Peyer's patch (tissue), 4 donors: Measurements from ENCODE around the gene RBM20. TPM values are rescaled to one million over a fixed set of nuclear protein-coding genes. Genes with fewer than 3 reads are reported as not detected.

Experiments used
- DNase-seq, 3 donors: peaks; one replicate each; pipeline ENCODE4 v3.0.0-alpha.2; 2017 to 2019
- H3K27ac ChIP-seq, 4 donors: fragments of 200-600 bp; sonication (generic); one replicate each; pipeline ENCODE4 v1.5.1; 2016 to 2019
- H3K27me3 ChIP-seq, 2 donors: fragments of 200-600 bp; sonication (generic); one replicate each; pipeline ENCODE4 v1.5.1; 2019
- H3K36me3 ChIP-seq, 3 donors: fragments of 200-600 bp; sonication (generic); one replicate each; pipeline ENCODE4 v1.5.1; 2016 to 2019
- H3K4me1 ChIP-seq, 4 donors: fragments of 200-600 bp; sonication (generic); one replicate each; pipeline ENCODE4 v1.5.1; 2016 to 2019
- H3K4me3 ChIP-seq, 4 donors: fragments of 200-600 bp; sonication (generic); 1 replicate in 3 of 4; 2 replicates in 1 of 4; pipeline ENCODE4 v1.5.1; 2016 to 2019; ENCODE audit warnings: mild to moderate bottlenecking in 1 of 4
- H3K9me3 ChIP-seq, 4 donors: fragments of 200-600 bp; sonication (generic); one replicate each; pipeline ENCODE4 v1.5.1; 2016 to 2019; ENCODE audit warnings: mild to moderate bottlenecking in 1 of 4
- POLR2A ChIP-seq, 2 donors: fragments of 450-650 bp; IDR thresholded peaks; one replicate each; pipeline ENCODE4 v1.5.1; 2017; ENCODE audit warnings: antibody characterized with exemption in 2 of 2, mild to moderate bottlenecking in 2 of 2, moderate library complexity in 2 of 2
- total RNA-seq, 4 donors: library from RNA; depleted of rRNA; stranded (reverse); fragments of >200 nt; gene quantifications; one replicate each; pipeline ENCODE4 v1.1.0, GENCODE V29; 2016
- TF ChIP-seq, protein P1 (sequence below), 6 experiments: fragments of 450-650 bp in 4 of 6; fragments of 200-600 bp in 2 of 6; sonication (generic) in 1 of 6; IDR thresholded peaks; one replicate each; pipeline ENCODE4 v1.5.1; 2017 to 2019; ENCODE audit warnings: antibody characterized with exemption in 6 of 6, mild to moderate bottlenecking in 3 of 6, moderate library complexity in 1 of 6

Gene RBM20
- total RNA-seq, 4 donors from 2014 or later: 0.80 to 4.1 (median 1.2) TPM

DNA sequence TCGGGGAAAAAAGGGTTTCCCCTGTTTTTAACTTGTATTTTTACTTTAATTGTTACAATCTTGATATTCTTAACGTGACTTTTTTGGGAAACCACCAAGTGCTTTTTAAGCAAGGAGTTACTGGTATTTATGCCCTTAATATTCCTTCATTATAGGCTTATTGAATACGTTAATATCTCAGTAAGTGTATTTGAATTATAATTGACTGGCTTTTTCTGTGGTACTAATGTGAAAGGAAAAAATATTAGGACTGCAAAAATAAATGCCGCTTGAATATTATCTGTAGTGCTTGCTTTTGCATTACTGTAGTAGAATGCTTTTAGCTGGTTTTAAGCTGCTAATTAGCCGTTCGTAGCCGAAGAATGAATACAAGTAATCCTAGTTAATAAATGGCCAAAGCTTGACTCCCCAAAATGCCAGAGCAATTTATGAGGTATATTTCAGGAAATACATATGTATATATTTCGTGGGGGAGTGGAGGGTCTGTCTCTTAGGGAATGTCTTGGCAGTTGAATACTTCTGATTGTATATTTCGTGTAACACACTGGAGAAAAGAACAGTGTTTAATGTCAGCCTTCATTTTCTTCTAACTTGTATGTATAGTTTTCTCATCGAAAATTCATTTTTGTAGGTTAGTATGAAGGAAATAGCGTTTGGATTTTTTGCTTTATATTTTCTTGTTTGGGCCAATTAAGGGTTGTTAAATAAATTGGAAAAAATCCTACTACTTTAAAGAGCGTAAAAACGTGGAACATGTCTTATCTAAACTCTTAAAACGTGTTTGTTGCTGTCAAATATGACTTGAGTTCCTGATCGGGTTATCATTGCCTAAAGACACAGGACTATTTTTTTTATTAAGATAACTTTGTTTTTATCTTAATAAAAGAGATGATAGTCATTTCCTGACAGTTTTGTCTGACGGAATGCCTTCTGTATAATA, 229.1 kb downstream of the RBM20 start:
- TF ChIP-seq POLR2A (IDR thresholded peaks at IDR 0.05): peak; percentile 14 to 34
- TF ChIP-seq, protein P1, sequence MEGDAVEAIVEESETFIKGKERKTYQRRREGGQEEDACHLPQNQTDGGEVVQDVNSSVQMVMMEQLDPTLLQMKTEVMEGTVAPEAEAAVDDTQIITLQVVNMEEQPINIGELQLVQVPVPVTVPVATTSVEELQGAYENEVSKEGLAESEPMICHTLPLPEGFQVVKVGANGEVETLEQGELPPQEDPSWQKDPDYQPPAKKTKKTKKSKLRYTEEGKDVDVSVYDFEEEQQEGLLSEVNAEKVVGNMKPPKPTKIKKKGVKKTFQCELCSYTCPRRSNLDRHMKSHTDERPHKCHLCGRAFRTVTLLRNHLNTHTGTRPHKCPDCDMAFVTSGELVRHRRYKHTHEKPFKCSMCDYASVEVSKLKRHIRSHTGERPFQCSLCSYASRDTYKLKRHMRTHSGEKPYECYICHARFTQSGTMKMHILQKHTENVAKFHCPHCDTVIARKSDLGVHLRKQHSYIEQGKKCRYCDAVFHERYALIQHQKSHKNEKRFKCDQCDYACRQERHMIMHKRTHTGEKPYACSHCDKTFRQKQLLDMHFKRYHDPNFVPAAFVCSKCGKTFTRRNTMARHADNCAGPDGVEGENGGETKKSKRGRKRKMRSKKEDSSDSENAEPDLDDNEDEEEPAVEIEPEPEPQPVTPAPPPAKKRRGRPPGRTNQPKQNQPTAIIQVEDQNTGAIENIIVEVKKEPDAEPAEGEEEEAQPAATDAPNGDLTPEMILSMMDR (IDR thresholded peaks at IDR 0.05): no peak
- Histone ChIP-seq H3K9me3 (no peaks in the 10 kb centered on the region), H3K4me1 (peaks cover 0 to 24% (median 16%) of the 10 kb centered on the region in 4 donors), H3K36me3 (peaks cover 0 to 24% (median 0%) of the 10 kb centered on the region in 3 donors), H3K27me3 (no peaks in the 10 kb centered on the region), H3K4me3 (peak overlapping the region; percentile 74 to 98 (median 82)), H3K27ac (peak overlapping the region; percentile 96 to 99 (median 98))
- no peak for DNase-seq

DNA sequence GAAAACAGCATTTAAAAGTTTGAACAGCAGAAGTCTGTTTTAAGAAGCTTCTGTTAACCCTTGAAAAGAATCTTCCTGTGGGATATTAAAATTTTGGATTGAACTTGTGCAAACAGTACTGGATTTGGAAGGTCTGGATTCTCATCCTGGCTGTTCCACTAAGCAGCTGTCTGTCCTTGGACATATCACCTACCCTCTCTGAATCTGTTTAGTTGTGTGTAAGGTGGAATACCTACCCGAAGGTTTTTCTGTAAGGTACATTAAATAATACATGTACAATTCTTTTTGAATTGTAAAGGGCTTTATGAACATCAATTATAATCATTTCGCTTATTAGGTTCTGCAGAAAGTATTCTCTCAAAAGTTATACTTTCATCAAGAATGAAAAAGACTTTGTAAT, 229.8 kb downstream of the RBM20 start:
- Histone ChIP-seq H3K27ac (peak overlapping the region; percentile 8 to 99 (median 78)), H3K9me3 (no peaks in the 10 kb centered on the region), H3K4me1 (peaks cover 0 to 19% (median 13%) of the 10 kb centered on the region in 4 donors), H3K36me3 (peaks cover 0 to 31% (median 0%) of the 10 kb centered on the region in 3 donors), H3K27me3 (no peaks in the 10 kb centered on the region), H3K4me3 (peak overlapping the region; percentile 74 to 98 (median 82))
- DNase-seq: no peak
- TF ChIP-seq POLR2A (IDR thresholded peaks at IDR 0.05): no peak
- TF ChIP-seq, protein P1 (IDR thresholded peaks at IDR 0.05): no peak

DNA sequence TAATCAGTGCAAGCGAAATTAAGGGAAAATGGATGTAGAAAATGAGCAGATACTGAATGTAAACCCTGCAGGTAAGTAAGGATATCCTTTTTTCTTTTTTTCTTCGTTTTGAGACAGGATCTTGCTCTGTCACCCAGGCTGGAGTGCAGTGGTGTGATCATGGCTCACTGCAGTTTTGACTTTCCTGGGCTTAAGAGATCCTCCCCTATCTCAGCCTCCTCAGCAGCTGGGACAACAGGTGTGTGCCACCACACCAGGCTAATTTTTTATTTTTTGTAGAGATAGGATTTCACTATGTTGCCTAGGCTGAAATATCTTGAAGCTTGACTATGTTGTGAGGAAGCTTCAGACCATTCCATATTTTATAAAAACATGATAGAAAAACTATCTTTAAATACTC, 231.9 kb downstream of the RBM20 start:
- peak overlapping the region in 2 of 4 donors; percentile 19 to 83 for H3K4me3 ChIP-seq
- H3K36me3 ChIP-seq: peaks cover 0 to 45% (median 0%) of the 10 kb centered on the region in 3 donors
- H3K27ac ChIP-seq: no peak overlapping the region
- no peak for TF ChIP-seq POLR2A (IDR thresholded peaks at IDR 0.05)
- TF ChIP-seq, protein P1 (IDR thresholded peaks at IDR 0.05): no peak
- no peaks in the 10 kb centered on the region for H3K27me3 ChIP-seq
- peaks cover 0 to 26% (median 3%) of the 10 kb centered on the region in 4 donors for H3K4me1 ChIP-seq
- no peak for DNase-seq
- H3K9me3 ChIP-seq: no peaks in the 10 kb centered on the region

DNA sequence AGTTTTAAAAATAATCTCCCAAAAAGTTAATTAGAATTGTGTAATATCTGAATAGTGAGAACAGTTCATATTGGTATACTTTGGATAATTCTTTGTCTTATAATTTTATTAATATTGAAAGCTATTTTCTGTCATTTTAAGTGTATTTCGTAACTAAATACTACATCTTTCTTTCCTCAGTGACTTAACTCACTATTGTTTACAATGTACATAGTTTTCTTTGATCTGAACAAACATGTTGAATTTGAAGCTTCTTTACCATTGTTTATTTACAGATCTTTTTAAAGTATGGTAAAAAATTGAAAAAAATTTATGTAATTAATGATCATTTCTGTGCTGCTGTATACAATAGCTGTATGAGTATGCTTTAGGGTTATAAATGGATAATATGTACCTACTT, 232.7 kb downstream of the RBM20 start:
- Histone ChIP-seq H3K4me1 (peaks cover 0 to 28% (median 2%) of the 10 kb centered on the region in 4 donors), H3K9me3 (no peaks in the 10 kb centered on the region), H3K27me3 (no peaks in the 10 kb centered on the region), H3K36me3 (peaks cover 0 to 53% (median 0%) of the 10 kb centered on the region in 3 donors), H3K4me3 (peak overlapping the region in 2 of 4 donors; percentile 12 to 83), H3K27ac (no peak overlapping the region)
- TF ChIP-seq POLR2A (IDR thresholded peaks at IDR 0.05): no peak
- TF ChIP-seq, protein P1 (IDR thresholded peaks at IDR 0.05): no peak
- no peak for DNase-seq

DNA sequence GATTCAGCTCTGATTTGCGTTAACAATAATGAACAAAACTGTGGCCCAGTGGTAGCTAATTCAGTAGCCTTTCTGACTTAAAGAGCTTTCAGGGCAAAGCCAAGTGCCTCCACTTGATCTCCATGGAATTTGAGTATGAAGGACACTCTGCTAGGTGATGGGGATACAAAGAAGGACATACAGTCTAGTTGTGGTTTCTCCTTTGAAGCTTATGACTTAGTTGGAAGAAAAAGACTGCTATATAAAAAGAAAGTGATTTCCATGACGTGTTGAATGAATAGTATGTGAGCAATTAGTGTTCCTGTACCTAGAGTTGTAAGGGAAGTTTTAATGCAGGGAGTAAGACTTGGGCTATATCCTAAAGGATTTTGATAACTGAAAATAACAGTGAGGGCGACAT, 235.9 kb downstream of the RBM20 start:
- H3K36me3 ChIP-seq: peaks cover 0 to 84% (median 0%) of the 10 kb centered on the region in 3 donors
- DNase-seq: no peak
- no peaks in the 10 kb centered on the region for H3K27me3 ChIP-seq
- no peak for TF ChIP-seq POLR2A (IDR thresholded peaks at IDR 0.05)
- TF ChIP-seq, protein P1 (IDR thresholded peaks at IDR 0.05): no peak
- no peaks in the 10 kb centered on the region for H3K9me3 ChIP-seq
- no peak overlapping the region for H3K4me3 ChIP-seq
- H3K27ac ChIP-seq: no peak overlapping the region
- H3K4me1 ChIP-seq: peaks cover 0 to 39% (median 7%) of the 10 kb centered on the region in 4 donors
